ENCODE data around the gene EPHA4.

Gene EPHA4

DNA sequence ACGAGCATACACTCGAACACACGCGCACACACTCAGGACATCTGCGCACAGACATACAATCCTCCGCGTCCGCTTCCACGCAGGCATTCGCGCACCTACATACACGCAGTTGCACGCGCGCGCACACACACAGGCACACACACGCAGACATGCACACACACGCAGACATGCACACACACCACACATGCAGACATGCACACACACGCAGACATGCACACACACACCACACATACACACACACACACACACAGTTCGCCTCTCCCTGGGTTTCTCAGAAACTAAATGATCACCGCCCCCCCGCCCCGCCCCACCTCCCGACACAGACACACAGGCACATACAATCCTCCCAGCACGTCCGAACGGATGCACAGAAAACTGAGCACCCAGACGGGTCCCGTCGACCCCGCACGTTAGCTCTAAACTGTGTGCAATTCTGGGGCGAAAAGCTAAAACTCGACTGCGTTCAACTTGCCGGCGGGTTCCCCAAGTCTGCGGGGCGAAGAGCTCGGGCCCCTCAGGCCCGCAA lies 1.0 kb downstream of the EPHA4 start:
- no peak for DNase-seq

GRCh38 chr2:221570321-221570935 lies 1.7 kb downstream of the EPHA4 start:
- DNase-seq: peak; percentile 79

GRCh38 chr2:221569871-221570270 lies 2.2 kb downstream of the EPHA4 start:
- peak; percentile 37 for DNase-seq

DNA sequence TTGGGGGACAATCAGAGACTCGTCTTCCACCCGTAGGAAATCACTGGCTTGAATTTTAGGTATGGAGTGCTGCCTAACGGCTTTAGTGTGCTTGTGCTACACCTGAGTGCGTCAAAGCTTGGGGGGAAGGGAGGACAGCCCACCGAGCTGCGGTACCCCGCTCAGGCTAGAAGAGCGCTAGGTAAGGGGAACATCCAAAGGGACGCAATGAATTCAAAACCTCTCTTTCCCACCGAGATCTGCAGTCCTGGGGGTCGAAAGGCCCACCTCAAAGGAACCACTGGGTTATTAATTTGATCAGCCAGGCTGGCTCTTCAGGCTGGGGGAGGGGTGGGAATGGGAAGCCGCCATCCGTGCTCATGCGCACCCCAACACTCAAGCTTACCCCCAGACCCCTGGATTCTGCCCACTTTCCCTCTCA lies 2.7 kb downstream of the EPHA4 start:
- DNase-seq: peak; percentile 63

GRCh38 chr2:221568299-221568698 lies 3.8 kb downstream of the EPHA4 start:
- no peak for DNase-seq

- DNase-seq: no peak
These were observed 4.3 kb downstream of the EPHA4 start for GRCh38 chr2:221567809-221568208.

- no peak for DNase-seq
These were observed 4.8 kb downstream of the EPHA4 start for GRCh38 chr2:221567231-221567760.

DNA sequence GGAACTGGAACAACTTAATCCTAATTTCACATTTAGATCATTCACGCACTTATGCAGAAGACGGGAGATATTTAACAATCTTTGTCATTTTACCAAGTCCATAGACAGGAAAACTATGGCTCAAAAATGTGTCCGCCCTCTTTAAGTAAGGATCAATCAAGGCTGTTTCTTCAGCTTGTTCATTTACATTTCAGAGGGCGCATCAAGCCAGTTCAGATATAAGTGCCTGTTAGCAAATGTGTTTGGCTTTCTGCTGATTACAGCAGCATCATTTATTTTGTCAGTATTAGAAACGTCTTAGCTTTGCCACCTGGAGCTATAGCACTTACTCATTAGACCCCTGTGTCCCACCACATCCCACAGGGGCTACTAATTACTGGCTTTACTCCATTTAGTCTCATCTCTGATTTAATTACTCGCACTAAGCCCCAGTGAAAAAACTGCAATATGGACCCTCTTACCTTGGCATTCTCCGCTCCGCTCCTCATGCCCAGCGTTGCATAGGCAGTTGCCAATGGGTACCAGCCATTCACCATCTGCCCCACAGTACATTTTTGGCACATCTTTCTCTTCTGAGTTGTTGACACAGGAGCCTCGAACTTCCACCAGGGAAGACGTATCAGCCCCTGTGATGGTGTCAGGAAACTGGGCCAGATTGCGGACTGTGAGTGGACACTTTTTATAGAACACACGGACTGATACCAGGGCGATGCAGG lies 8.7 kb downstream of the EPHA4 start:
- no peak for DNase-seq

DNA sequence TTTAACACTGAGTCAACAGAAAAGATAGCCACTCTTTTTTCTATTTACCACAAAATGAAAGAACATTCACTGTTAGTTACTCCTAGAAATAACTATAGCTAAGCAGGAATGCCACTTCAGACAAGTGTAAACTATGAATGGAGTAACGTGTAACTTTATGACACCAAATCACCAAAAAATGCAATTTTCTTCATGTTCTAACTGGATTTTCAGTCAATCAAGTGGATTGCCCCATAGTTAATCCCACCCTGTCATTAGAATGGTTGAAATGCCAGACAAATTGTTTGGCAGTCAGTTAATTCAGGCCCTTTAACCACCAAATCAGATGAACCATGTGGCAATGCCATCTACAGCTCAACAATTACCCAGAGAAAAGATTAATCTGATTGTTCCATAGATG lies 9.9 kb downstream of the EPHA4 start:
- DNase-seq: no peak

GRCh38 chr2:221561770-221562169 lies 10.3 kb downstream of the EPHA4 start:
- no peak for DNase-seq

DNA sequence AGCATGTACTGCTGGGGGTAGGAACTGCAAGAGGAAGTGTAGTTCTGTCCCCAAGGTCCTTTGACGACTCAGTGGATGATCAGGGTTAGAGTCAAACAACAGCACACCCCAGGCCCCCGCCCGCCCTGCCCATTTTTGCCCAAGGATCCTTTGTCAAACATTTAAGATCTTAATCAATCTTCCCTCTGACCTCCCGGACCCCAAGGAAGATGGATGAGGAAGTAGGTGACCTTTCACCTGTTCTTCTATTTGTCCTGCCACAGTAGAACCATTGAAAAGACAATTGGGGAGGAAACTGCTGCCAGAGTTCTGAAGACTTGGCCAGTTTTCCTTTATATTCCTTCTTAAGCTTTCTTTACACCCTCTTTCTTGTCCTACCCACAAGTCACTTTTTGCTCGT lies 12.1 kb downstream of the EPHA4 start:
- no peak for DNase-seq

DNA sequence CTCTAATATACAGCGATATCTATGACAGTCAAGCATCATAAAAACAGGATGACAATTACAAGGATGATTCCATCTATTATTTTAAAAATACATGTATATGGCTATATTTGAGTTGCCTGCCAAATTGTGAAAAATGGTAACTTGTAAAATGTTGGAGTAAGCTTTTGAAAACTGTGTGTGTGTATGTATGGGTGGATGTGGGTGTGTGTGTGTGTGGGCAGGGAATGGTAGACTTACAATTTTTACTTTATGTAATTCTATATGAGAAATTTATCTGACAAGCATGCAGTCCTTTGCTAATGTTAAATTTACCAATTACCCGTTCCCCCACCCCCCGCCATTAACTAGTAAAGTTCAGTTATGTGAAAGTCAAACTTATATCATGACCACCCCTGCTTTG lies 14.0 kb downstream of the EPHA4 start:
- no peak for DNase-seq

DNA sequence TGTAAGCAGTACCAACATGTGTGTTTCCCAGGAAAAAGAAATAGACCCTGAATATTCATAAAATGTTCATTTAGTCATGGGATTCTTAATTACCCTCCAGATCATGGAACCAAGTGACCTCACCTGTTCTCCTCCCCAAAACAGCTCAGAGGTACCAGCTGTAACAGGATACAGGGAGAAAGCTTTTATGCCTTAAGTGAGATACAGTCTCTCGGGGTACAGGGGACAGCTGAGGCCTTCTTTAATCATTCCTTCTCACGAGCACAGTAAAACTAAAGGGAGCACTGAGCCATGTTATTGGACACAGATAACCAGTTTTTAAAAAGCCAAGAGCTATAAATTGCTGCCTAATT lies 16.6 kb downstream of the EPHA4 start:
- DNase-seq: no peak

DNA sequence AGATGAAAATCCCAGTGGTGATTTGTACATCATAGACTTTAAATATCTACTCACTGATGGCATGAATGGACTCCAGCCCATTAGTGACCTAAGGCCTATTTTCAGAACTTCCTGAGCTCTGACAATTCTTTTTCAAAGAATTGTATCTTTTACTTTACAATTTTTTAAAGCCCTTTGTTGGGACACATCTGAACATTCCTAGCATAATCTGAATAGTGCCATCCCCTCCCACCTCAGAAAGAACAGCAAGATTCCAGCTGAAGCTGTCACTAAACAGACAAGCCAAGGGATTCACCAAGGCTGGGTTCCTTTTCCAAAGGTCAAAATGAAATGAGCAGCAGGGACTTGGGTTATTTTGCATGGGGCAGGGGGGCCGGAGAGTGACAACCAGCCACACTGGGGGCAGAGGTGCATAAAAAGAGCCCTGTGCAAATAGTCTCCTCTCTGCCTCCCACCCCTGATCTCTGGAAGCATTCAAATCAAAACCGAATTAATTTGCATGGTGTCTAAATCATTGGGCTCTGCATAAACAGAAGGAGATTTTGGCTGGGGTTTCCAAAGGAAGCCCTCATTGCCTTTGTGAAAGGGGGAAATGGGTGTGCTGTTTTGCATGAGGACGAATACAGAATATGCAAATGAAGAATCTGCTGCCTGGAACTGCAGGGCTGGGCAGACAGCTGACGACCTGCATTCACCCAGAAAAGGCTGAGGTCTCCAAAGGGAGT lies 17.2 kb downstream of the EPHA4 start:
- DNase-seq: no peak

- DNase-seq: peak; percentile 97
These were observed 18.8 kb downstream of the EPHA4 start for GRCh38 chr2:221553333-221553732.

- no peak for DNase-seq
These were observed 19.8 kb downstream of the EPHA4 start for GRCh38 chr2:221552291-221552690.

GRCh38 chr2:221551864-221552263 lies 20.2 kb downstream of the EPHA4 start:
- no peak for DNase-seq

DNA sequence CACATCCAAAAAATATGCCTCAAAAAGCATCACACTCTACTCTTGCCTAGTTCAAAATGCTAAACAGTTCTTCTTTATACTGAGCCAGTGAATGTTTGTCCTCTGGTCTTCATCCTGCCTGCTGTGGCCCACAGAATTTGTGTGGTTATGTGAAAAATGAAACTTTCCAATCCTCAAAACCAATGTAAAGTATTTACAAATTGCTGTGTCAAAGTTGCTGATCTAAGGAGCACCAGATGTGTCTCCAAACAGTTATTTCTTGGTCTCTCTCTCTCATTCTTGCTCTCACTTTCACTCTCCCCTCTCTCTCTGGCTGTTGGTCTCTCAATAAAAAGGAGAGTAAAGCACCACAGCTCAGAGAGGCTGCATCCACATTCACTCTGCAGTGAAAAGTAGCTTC lies 23.0 kb downstream of the EPHA4 start:
- no peak for DNase-seq

DNA sequence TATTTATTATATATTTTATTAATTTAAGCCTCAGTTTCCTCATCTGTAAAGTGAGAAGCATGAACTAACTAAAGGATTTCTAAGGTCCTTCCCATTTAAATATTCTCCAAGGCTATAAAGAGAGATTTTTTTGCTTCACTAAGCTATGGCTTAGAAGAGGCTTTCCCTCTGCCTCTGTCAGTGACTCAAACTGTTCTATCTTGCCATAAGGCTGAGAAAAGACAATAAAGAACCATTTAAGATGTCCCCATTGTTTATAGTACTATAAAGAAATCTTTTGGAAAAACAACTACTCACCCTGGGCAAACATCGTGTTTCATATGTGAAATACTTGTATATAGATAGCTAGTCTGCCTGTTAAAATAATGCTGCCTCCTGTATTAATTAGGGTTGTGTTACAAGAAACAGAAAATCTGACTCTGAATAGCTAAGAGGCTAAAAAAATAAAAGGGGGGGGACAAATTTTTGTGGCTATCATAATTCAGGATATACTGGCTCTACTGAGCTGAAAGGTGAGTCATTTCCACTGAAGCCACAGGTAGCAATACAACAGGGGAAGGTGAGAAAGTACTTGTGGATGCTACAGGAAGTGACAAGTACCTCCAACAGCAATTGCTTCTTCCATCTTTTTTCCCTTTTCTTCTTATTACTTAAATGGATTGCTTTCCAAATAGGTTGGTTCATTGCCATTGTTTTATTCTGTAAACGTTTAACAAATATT lies 25.4 kb downstream of the EPHA4 start:
- DNase-seq: no peak

DNA sequence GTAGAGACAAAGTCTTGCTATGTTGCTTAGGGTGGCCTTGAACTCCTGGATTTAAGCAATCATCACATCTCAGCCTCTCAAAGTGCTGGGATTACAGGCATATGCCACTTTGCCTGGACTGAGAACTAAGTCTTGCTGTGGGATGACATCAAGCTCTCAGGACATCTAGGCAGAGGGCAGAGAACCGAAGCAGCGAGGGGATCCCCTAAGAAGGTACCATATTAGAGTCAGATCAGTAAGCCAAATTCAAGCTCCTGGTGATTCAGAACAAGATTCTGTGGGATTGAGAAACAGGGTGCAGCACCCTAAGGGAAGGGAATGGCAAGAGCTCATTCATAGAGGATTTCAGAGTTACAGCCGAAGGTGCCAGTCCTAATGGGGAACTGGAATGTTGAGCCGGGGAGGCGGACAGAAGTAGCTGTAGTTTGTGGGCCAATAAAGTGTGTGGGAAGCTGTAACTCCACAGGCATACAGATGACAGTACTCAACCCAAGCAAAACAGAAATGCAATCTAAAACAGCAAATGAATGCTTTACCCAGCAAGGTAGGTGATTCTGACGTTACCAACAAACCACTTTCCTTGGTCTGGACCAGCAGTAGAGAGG lies 30.9 kb downstream of the EPHA4 start:
- no peak for DNase-seq

DNA sequence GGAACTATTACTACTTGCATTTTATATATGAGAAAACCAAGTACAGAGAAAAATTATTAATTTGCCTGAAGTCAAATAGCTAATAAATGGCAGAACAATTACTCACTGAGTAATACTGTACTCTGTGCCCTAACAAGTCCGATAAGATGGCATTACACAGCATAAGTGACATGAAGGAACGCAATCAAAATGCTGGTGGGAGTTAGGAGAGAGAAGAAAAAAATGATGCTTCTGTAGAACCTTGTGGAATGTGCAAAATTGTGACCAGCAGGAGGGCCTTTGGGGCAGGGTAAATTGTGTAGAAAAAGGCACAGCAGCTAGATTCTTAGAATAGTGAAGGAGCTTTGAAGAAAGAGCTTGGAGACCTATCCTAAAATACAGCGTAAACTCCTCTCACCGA lies 32.9 kb downstream of the EPHA4 start:
- no peak for DNase-seq

GRCh38 chr2:221535824-221536223 lies 36.3 kb downstream of the EPHA4 start:
- no peak for DNase-seq

DNA sequence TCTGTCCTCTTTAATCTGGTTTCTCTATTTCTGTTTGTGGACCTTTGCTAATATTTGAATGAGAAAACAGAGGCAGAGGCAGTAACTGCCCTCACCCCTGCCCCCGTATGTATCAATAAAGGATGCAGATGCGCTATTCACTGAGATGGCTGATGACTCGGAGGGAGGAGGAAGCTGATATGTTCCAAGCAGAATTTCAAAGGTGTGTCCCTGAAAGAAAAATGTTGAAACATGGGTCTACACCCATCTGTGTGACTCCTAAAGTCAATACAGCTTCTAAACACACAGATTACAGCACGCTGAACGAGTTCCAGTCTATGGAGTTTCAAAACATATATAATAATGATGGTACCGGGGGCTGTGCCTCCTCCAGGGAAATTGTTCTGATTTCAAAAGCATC lies 38.8 kb downstream of the EPHA4 start:
- peak; percentile 75 for DNase-seq
